Measurements from ENCODE around the gene IER5. TPM values are rescaled to one million over a fixed set of nuclear protein-coding genes. Genes with fewer than 3 reads are reported as not detected.

Gene IER5
- total RNA-seq, 6 donors from 2014 or later = 15.0 to 43.6 (median 26.1) TPM

GRCh38 chr1:181075766-181076350 is 12.6 kb upstream of the IER5 start:
- 83 to 88% methylated on average over 5 of the region's 5 CpGs for WGBS, 2 donors
- H3K36me3 ChIP-seq = no peaks in the 10 kb centered on the region
- no peaks in the 10 kb centered on the region for H3K4me1 ChIP-seq
- TF ChIP-seq POLR2A (IDR thresholded peaks at IDR 0.05) (no peak), EP300 (IDR thresholded peaks at IDR 0.05) (no peak), POLR2AphosphoS5 (IDR thresholded peaks at IDR 0.05) (no peak), CTCF (IDR thresholded peaks at IDR 0.05) (no peak)
- no peak for ATAC-seq (ENCODE audit: low FRiP score in 2 of 2)
- no peaks in the 10 kb centered on the region for H3K27me3 ChIP-seq
- no peak overlapping the region for H3K4me3 ChIP-seq
- H3K27ac ChIP-seq = no peak overlapping the region
- H3K9me3 ChIP-seq = no peaks in the 10 kb centered on the region
- DNase-seq = no peak

GRCh38 chr1:181076852-181077251 is 11.6 kb upstream of the IER5 start:
- Histone ChIP-seq H3K27me3 (no peaks in the 10 kb centered on the region), H3K27ac (no peak overlapping the region), H3K36me3 (no peaks in the 10 kb centered on the region), H3K4me1 (no peaks in the 10 kb centered on the region), H3K9me3 (no peaks in the 10 kb centered on the region), H3K4me3 (no peak overlapping the region)
- DNase-seq = no peak
- TF ChIP-seq POLR2A (IDR thresholded peaks at IDR 0.05) (no peak), POLR2AphosphoS5 (IDR thresholded peaks at IDR 0.05) (no peak), EP300 (IDR thresholded peaks at IDR 0.05) (no peak), CTCF (IDR thresholded peaks at IDR 0.05) (no peak)
- 81 to 92% methylated on average over 3 of the region's 3 CpGs for WGBS, 2 donors
- no peak for ATAC-seq (ENCODE audit: low FRiP score in 2 of 2)

GRCh38 chr1:181077576-181078242 is 10.8 kb upstream of the IER5 start:
- WGBS, 2 donors = 82 to 84% methylated on average over 7 of the region's 7 CpGs
- no peaks in the 10 kb centered on the region for H3K9me3 ChIP-seq
- no peaks in the 10 kb centered on the region for H3K36me3 ChIP-seq
- H3K4me3 ChIP-seq = no peak overlapping the region
- H3K27ac ChIP-seq = no peak overlapping the region
- no peaks in the 10 kb centered on the region for H3K27me3 ChIP-seq
- H3K4me1 ChIP-seq = no peaks in the 10 kb centered on the region
- ATAC-seq (ENCODE audit: low FRiP score in 2 of 2) (no peak), DNase-seq (no peak)
- TF ChIP-seq EP300 (IDR thresholded peaks at IDR 0.05) (no peak), POLR2A (IDR thresholded peaks at IDR 0.05) (no peak), CTCF (IDR thresholded peaks at IDR 0.05) (no peak), POLR2AphosphoS5 (IDR thresholded peaks at IDR 0.05) (no peak)

- no peak for DNase-seq
- no peaks in the 10 kb centered on the region for H3K9me3 ChIP-seq
- no peak for ATAC-seq (ENCODE audit: low FRiP score in 2 of 2)
- H3K36me3 ChIP-seq = no peaks in the 10 kb centered on the region
- no peaks in the 10 kb centered on the region for H3K27me3 ChIP-seq
- H3K4me1 ChIP-seq = peaks cover 0 to 3% (median under 1%) of the 10 kb centered on the region in 4 donors
- H3K27ac ChIP-seq = no peak overlapping the region
- WGBS, 2 donors = 40 to 49% methylated on average over 2 of the region's 2 CpGs
- TF ChIP-seq POLR2AphosphoS5 (IDR thresholded peaks at IDR 0.05) (no peak), CTCF (IDR thresholded peaks at IDR 0.05) (no peak), POLR2A (IDR thresholded peaks at IDR 0.05) (no peak), EP300 (IDR thresholded peaks at IDR 0.05) (no peak)
- no peak overlapping the region for H3K4me3 ChIP-seq
These were observed 9.1 kb upstream of the IER5 start for GRCh38 chr1:181079382-181079781.

GRCh38 chr1:181079920-181080319 is 8.6 kb upstream of the IER5 start:
- TF ChIP-seq EP300 (IDR thresholded peaks at IDR 0.05) = no peak
- no peak for TF ChIP-seq POLR2A (IDR thresholded peaks at IDR 0.05)
- TF ChIP-seq CTCF (IDR thresholded peaks at IDR 0.05) = no peak
- no peak for TF ChIP-seq POLR2AphosphoS5 (IDR thresholded peaks at IDR 0.05)
- Histone ChIP-seq H3K4me3 (no peak overlapping the region), H3K4me1 (peaks cover 0 to 6% (median 1%) of the 10 kb centered on the region in 4 donors), H3K27ac (no peak overlapping the region), H3K36me3 (no peaks in the 10 kb centered on the region), H3K9me3 (no peaks in the 10 kb centered on the region), H3K27me3 (no peaks in the 10 kb centered on the region)
- ATAC-seq (ENCODE audit: low FRiP score in 2 of 2) = no peak
- 65 to 68% methylated on average over 4 of the region's 4 CpGs for WGBS, 2 donors
- DNase-seq = no peak
